GM21360 (cell line): ENCODE measurements around the gene CMIP.

Experiments
- ATAC-seq: cut with Tn5 transposase; IDR thresholded peaks from one replicate; pipeline ENCODE4 v1.9.1; 2021; ENCODE audit warnings: mild to moderate bottlenecking, moderate library complexity; ENCODE audit not compliant: unreplicated experiment

The CMIP gene

DNA sequence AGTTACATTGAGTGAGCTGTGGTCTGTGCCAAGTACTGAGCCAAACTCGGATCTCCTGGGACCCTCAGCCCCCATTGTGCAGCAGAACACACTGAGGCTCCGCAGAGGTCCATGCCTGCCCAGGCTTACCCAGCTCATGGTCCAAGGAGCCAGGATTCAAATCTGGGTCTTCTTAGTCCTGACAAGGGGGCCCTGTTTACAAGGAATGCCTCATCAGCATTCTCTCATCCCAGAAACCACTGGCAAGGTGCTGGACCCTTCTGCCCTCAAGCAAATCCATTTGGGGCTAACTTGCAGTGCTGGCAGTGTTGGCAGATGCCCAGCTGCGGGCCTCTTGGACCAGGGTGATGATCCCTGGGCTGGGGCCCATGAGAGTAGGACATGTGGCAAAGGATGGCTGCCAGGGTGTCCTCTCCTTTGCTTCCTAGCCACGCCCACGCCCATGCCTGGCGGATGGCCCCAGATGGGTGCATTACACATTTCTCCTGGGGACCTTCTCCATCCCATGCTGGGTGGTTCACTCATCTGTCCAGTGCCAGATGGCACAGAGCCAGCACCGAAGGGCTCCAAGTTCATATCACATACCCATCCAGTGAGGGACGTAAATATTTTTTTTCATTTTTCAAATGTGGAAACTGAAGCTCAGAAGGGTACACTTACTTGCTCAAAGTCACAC is 117.7 kb downstream of the CMIP start:
- no peak for ATAC-seq

DNA sequence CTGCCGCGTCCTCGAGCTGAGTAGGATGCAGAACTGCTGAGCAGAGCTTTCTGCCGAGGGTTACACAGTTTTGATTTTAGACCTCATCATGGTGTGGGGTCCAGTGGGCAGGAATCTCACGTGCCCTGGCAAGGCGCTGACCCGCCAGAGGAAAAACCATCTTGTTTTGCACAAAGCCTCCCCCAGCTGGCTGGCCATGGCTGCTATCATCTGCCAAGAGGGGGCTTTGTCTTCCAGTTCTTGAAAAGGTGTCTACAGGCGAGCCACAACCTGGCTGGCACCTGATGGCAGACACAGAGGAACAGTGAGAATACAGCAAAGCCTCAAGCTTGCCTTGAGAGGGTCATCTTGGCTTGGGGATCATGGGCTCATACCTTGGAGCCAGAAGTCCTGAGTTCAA is 118.3 kb downstream of the CMIP start:
- ATAC-seq = no peak

DNA sequence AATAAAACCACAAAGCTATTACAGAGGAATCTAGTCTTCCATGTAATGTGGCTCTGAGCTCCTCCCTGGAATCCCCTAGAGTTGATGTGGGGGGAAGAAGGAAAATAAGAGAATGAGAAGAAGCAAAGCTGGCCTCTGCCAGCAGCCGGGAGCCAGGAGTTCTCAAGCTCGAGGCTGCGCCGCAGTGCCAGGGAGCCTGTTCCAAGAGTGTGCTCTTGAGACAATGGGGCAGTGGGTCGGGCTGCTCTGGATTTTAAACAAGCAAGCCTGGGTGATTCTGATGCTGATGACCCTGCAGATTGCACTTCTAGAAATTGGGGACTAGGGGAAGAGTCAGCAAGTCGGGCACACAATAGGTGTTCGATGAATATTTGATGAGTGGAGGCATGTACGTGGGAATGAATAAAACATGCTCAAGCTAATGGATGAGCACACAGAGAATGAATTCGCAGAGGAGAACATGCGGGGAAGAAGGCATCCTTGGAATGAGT is 119.9 kb downstream of the CMIP start:
- no peak for ATAC-seq

DNA sequence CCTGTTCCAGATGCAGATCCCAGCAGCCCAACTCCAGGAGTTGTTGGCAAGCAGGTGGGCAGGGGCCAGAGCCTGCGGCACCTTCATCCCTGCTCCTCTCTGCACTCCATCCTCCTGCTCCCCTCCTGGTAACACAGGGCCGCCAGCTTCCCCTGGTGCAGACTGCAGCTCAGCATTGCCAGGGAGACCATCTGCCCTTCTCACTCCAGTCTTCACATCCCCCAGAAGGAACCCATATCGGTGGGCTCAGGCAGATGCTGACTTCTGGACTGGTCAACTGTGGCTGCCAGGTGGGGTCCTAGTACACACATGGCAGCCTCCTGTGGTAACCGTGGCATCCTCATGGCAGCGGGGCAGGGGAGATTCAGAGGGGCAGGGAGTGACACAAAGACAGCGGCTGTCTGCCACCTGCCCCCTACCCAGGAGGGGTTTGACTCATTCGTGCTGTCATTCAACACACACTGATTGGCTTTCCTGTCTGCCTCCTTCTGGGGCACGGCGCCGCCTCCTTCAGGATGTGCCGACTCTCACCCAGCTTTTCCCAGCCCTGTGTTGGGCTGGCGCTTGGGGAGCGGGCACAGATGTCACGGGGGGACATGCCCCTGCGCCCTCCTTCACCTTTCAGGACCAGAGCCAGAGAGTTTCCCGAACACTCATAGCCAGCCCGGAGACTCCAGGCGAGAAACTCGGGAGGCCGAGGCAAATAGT is 120.9 kb downstream of the CMIP start:
- no peak for ATAC-seq

DNA sequence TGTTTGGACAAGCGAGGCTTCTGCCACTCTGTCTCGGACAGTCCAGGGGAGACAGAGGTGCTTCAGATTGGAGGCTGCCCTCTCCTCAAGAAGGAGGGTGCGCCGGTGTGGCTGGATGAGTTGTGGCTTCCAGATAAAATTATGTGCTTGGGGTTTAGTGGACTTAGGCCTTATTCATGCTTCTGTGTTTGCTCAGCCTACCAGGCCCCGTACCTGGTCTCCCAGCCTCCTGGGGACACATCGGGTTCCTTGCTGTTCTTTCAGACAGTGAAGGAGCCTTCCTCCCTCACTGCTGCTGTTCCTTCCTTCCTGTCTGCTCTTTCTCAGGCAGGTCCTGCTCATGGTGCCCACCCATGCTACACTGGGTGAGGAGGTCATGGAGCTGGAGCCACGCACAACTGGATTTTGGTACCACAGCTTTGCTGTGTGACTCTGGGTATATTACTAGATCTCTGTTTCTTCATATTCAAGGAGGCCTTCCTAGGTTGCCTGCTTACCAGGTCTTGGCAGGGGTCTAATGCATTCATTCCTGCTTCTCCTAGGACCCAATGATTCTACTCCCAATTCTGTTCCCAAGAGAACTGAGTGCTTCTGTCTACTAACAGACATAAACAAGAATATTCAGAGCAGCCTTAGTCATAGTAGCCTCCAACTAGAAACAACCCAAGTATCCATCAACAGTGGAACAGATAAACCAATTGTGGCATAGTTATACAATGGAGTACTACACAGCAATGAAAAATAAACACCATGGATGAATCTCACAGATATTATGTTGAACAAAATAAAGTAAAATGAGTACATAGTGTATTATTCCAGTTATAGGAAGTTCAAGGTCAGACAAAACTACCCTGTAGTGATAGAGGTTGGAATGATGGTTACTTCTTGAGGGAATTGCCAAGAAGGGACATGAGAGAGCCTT is 121.7 kb downstream of the CMIP start:
- no peak for ATAC-seq

DNA sequence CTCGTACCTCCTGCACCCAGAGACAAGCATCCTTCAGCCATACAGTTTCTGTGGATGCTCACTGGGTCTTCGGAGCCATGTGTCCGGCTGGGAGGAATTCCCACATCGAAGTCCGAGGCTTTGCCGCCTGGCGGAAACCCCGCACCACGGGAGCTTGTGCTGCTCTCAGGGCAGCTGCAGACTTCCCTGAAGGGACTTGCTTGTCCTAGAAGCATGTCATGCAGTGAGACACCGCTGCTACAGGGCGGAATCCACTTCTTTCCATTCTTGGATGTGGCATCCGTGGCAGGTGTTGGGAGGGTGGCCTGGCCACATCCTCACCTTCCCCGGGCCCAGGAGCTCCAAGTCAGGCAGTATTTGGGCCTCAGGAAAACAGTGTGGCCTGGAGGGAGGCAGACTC is 122.5 kb downstream of the CMIP start:
- ATAC-seq = no peak

DNA sequence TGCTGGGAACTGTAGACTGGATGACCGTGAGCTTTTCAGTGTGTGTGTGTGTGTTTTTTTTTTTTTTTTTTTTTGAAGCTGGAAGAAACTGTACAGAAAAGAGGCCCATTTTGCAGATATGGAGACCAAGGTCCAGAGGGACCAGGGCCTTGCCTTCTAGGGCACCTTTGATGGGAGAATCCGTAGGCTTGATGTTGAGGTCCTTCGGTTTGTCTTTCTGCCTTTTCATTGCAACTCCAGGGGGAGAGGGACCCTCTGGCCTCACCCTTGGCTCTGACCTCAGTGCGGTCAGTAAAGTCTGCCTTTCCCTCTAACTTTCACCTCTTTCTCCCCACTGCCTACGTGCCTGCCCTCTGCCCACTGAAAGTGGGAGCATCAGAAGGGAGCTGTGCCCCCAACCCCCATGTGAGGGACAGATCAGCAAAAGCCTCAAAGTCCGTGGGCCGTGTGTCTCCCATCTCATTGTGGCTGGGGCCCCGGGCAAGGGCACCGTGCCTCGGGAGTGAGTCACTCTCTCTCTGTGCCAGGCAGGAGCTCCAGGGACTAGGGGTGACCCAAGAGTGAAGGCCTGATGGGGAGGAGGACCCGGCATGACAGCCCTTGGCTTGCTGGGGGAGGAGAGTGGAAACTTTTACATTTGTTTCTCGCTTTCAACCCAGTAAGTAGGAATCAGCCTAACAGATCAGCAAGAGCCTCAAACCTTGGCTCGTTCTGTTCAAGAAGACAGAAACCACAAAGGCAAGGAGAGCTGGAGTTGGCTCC is 123.6 kb downstream of the CMIP start:
- no peak for ATAC-seq

DNA sequence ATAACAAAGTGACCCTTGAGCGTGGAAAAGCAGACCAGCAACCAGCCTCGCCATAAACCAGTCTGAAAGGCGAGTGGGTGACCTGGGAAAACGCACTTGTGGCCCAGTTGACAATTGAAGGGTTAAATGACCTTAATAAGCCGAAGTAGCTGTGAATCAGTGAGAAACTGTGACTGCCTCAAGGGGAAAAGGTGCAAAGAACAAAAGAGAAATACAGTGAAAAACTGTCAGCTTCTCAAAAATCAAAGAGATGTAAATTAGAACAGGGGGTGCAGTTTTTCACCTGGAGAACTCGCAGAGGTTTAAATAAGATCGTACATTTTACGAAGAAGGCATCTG is 124.1 kb downstream of the CMIP start:
- ATAC-seq = no peak

DNA sequence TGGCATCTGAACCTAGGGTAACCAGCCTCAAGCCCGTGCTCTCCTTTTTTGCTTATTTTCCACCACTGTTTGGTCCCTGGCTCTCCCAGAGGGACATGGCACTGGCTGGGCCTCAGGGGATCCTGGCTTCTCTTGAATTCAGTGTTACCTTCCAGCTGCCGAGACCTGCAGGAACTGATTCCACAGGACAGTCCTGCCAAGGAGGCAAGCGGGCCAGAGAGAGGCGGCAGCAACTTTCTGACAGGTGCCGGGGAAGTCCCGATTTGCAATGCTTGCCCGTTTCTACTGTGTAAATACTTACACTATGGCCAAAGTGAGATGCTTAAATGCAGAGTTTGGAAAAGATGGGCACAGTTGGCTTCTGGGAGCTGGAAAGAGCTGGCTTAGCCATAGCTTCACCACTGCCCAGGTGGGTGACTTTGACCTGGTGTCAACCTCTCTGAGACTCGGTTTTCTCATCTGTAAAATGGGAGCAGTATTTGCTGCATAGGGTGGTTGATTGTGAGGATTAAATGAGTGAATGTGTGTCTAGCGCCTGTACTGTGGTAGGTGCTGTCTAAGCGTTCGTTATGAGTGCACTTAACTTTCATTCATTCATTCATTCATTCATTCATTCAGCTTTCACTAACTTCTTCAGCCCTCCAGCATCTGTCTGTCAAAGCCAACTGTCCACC is 124.9 kb downstream of the CMIP start:
- no peak for ATAC-seq

DNA sequence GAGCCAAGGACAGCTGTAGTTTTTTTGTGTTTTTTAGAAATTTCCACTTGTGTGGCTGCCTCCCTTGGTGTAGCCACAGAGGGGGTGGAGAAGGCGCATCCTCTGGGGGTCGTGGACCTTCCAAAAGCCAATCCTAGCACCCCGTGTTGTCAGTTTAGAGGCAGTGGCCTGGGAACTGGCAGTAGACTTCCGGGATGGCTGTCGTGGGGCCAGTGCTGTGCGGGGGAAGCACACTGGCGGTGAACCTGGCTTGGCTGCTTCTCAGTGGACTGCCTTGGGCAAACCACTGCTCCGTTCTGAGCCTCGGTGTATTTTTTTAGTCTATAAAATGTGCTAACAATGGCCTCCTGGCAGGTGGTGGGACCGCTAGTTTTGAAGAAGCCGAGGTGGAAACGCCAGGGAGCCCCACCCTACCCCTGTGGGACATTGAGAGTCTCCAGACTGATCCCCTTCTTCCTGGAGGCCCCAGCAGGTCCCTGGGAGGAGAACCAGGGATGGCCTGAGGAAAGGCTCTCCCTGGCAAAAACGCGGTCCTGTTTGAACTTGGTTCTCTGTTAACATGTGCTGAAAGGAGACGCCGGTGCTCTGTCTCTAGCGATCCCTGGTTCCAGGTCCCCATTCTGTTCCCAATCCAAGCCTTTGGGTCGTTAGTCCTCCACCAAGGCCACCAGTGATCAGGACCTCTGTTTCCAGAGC is 125.7 kb downstream of the CMIP start:
- ATAC-seq = no peak

DNA sequence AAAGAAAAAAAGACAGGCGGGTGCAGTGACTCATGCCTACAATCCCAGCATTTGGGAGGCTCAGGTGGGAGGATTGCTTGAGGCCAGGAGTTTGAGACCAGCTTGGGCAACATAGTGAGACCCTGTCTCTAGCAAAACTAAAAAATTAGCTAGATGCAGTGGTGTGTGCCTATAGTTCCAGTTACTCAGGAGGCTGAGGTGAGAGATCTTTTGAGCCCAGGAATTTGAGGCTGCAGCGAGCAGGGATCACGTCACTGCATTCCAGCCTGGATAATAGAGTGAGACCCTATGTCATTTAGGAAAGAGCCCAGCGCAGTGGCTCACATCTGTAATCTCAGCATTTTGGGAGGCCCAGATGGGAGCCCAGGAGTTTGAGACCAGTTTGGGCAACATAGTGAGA is 126.6 kb downstream of the CMIP start:
- ATAC-seq = no peak

DNA sequence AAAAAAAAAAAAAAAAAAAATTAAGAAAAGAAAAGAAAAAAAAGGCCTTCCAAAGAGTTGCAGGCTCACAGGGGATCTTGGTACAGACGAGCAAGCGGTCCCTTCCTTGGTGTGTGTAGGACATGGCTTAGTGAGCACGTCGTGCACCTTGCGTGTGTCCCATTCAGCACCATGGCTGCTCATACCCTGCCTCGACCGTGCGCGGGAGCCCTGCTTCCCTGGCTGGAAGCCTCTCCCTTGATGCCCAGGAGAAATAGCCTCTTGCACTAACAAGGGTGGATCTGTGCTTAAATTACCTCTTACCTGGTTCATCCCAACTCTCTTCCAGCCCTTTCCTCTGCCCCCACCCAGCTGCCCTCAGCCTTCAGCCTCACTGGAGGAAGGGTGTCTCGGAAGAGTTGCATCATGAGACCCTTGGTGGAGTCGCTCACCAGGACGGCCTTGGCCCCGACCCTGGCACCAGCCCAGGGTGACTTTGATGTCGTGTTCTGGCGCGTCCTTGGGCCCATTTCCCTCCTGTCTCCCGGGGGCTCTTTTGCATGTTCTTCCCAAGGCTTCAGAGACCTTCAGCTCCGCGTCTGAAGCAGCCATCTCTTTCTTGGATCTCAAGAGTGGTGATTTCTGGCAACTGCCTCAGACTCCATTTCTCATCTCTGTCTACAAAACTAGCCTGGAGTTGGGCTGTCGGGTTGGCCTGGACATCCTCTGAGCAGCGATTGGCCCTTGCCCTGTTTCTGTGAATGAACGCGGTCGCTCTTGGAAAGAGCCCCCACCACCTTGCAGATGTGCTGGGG is 127.2 kb downstream of the CMIP start:
- ATAC-seq = no peak

DNA sequence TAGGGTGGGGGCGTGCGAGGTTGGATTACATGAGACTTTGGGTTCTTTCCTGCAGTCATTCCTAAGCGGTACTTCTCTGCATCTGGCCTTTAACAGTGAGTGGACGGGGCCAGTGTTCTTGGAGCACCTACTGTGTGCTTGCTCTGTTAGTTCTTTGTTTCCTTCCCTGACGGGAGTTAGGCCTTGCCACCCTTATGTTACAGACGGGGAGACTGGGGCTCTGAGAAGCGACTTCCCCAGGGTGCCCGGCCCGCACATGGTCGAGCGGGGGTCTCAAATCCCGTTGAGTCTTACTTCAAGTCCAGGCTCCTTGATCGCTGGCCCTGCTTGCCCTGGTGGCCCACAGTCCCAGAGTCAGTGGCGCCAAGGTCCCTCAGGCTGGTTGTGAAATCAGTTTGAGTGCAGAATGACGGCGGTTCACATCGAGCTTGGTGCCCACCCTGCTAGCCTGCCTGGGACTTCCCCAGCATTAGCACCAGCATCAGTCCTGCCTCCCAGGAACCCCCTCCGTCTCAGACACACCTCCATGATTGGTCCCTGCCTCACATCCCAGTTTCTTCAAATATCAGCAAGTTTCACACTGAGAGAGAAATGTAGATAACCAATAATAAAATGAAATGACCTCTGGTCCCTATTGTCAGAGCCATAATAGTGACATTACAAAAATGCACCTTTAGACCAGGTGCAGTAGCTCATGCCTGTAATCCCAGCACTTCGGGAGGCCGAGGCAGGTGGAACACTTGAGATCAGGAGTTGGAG is 128.0 kb downstream of the CMIP start:
- ATAC-seq = no peak

DNA sequence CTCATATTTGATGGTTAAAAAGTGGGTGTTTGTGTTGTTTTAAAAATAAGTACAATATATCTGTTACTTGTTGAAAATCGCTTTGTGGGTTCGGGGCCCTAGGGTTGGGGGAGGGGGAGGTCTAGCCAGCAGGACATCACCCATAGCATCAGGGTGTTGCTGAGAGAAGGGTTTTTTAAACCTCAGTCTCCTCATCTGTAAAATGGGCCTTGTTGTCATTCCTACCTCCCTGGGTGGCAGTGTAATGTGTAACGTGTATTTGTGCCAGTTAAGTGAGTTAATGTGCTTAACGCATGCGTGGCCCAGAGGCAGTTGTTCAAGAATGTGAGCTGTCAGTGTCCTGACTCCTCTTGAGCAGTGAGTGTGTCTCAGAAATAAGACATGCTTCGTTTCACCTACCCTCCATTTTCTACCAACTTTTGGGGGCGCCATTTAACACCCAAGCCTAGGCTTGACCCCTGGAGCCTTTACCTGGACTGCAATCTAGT is 129.0 kb downstream of the CMIP start:
- no peak for ATAC-seq

DNA sequence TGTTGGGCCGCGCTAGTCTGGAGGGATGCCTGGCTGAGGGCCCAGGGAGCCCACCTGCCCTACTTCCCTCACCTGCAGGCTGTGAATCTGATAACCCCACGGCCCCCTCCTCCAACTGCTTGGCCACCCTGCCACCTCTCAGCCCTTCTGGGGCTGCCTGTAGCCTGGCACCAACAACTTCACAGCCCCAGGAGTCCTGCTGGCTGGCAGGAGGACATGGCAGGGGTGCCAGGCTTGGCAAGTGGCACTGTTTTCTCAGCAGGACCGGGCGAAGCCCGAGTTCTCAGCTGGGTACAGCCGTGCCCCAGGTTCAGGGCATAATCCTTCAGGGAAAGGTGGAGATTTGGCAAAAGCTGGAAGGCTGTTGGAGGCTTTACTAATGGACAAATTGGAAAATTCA is 129.6 kb downstream of the CMIP start:
- ATAC-seq = no peak

DNA sequence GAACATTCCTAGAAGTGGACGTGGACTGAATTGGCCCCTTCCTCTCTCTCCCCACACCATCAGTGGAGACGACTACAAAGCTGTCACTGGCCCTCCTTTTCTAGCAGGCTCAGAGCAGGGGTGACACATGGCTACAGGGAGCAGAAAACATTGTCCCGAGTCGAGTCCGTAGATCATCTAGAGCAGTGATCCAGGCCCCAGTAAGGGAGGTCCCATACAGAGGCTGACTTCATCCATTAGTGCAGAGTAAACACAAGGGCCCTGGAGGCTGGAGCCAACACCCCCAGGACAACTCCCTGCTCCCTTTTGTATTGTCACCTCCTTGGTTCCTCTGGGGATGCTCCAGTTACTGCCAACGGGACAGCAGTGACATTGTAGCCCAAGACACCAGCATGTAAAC is 130.7 kb downstream of the CMIP start:
- no peak for ATAC-seq

DNA sequence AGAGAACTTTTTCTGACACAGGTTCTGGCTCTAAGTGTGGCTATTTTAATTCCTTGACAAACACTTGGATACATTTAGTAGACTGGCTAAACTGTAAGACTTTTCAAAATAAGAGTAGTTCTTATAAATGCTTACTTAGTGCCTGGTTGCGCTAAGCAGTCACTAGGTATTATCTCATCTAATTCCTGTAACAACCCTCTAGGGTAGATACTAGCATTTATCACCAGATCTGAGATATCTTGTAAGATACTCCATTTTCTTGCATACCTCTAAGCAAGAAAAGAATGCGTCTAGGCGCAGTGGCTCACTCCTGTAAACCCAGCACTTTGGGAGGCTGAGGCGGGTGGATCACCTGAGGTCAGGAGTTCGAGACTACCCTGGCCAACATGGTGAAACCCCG is 131.2 kb downstream of the CMIP start:
- no peak for ATAC-seq

DNA sequence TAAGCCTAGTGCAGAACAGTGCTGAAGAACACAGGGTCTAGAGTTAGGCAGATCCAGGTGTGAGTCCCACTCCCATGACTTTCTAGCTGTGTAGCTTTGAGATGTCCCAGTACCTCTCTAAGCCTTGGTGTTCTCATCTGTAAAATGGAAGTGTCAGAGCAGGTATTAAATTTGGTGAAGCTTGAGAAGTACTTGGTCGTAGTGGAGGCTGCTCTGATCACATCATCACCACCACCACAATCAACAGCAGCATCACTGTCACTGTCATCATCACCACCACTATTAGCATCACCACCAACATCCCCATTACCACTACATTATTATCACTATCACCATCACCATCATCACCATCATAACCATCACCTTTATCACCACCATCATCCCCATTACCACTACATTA is 132.1 kb downstream of the CMIP start:
- ATAC-seq = no peak
